Epidermal melanocyte (primary cell): ENCODE measurements around the gene AQP1.

Experiments
- DNase-seq: peaks from one replicate; pipeline ENCODE4 v3.0.0; 2011; ENCODE audit warnings: low spot score; ENCODE audit not compliant: insufficient read length

Gene AQP1

GRCh38 chr7:30911561-30911969 is at the start of gene AQP1:
TSS of gene AQP1 (plus strand) at chr7:30911853. CDS start at chr7:30911910, 57 bp downstream.
- DNase-seq: no peak

DNA sequence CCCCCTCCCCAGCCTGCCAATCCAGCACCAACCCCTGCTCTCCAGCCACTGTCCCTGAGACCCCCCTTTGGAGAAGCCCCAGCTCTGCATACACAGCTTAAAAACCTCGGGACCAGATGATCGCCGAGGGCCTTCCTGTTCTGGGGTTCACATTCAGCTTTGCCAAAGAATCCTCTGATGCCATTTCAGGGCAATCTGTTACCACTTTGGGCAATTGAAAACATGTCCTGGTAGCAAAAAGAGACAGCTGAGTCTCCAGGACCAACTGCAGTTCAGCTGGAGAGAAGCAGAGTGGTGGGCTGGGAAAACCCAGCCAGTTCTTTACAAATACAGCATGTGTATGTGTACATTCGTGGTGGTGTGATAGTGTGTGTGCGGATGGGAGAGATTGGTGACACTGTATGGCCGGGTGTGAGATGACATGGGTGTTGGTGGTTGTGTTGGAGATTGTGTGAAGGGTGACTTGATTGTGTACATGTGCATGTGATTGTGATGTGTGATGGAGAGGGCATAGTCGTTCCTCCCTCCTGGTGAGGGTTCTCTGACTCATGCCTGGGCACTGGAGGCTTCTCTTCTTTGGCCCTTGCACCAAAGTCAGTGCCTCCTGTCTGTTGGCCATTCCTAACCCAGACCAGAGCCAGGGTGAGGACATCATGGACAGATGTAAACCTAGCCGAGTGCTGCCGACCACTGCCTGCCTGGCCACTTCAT is 48.5 kb upstream of the AQP1 start:
- no peak for DNase-seq

- DNase-seq: no peak
These were observed 48.0 kb upstream of the AQP1 start for GRCh38 chr7:30863706-30864035.

DNA sequence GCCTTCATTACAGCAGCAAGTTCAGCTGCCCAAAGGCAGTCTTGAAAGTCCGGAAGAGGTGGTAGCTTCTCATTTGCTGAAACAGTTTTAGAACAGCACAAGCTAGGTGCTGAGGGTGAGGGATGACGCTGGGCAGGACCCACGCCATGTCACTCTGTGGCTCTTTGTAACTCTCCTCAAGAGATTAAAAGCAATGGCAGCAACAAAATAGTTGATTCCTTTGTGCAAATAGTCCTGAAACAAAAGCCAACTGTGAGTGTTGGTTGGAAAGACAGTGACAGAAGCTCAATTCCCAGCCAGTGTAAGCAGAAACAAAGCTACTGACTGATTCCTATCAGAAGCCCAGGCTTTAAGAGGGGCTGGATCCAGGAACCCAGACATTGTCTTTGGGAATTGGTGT is 47.6 kb upstream of the AQP1 start:
- DNase-seq: no peak

GRCh38 chr7:30865076-30865475 is 46.6 kb upstream of the AQP1 start:
- no peak for DNase-seq

GRCh38 chr7:30865821-30866220 is 45.8 kb upstream of the AQP1 start:
- DNase-seq: no peak

DNA sequence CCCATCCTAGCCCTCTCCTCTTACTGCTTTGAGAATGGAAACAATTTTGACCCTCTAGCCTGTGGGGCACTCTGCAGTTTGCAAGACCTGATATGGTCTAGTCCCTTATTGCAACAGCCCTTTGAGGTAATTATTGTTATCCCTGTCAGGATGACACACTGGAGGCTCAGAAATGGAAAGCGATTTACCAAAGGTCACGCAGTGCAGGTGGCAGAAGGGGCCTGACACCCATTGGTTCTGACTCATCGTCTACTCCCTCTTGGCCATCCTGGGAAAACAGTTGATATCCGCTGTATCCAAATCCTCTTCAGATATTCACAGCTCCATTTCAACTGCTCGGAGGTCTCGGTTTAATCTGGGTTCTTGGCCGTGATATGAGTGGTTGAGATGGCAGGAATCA is 44.7 kb upstream of the AQP1 start:
- no peak for DNase-seq

GRCh38 chr7:30867483-30867882 is 44.2 kb upstream of the AQP1 start:
- DNase-seq: no peak

DNA sequence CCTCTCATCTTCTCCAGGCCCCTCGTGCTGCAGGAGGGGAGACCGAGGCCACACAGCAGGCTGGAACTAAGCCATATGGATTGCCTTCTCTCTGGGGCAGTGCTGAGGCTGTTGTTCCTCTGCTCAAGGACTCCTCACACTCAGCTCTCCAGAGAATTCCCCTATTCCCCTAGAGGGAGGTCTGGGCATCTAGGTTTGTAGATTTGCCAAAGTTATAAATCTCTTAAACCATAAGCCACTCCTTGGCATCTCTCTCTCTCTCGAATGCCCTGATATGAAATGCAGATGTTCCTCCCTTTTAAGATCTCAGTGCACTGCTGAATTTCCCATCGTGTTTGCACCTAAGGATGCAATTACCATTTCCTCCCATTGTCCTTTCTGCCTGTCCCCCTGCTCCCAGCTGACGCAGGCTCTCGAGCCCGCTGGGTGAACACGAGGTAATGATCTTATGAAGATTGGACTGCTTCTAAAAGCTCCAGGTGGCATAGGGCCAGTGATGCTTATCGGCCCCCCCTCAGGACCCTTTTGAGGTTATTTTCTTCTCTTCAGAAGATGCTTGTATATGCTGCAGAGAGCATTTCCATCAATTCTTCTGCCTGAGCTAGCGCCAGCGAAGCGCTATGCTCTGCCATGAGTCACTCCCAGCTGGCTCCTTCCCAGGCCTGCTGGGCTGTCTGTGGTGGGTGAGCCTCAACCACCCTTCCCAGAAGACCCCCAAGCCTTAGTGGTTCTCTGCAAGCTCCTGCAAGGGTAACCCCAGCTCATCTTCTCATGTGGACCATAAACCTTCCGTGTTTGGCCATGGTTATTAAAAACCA is 41.6 kb upstream of the AQP1 start:
- DNase-seq: no peak

DNA sequence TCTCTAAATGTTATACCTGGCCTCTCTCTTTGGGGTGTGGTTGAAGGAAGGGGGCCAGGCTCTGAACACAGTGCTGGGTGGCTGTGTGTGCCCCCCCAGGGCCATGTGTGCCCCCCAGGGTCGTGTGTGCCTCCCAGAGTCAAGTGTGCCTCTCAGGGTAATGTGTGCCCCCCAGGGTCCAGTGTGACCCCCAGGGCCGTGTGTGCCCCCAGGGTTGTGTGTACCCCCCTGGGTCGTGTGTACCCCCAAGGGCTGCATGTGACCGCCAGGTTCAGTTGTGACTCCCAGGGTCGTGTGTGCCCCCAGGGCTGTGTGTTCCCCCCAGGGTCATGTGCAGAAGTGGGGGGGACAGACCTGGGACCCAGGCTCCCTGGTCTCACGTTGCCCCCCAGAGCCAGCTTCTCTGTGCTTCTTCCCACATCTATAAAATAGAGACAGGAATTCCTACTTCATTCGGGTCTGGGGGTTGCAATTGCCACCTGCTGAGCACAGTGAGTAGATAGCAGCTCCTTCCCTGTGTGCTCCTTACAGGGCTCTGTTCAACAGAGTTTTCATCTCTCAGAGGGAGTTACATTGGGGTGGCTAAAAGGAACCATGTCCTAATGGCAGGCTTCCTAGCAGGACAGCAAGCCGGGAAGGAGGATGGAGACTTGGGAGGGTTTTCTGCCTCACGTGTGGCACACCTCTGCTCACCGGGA is 40.7 kb upstream of the AQP1 start:
- DNase-seq: no peak

DNA sequence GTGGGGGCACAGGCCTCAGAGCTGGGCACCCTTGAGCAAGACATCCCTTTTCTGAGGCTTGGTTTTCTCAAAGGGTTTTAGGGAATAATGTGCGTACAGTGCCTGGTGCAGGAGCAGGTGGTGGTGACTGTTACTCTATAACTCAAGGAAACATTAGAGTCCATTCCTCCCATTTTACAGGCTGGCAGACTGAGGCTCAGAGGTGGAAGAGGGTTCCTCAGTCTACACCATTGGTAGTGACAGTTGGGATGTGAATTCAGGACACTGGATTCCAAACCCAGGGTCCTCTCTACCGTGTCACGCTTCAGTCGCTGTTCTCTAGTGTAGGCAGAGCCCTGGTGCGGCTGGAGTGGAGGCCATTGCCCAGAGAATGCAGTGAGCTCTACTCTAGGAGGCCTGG is 40.0 kb upstream of the AQP1 start:
- DNase-seq: no peak

DNA sequence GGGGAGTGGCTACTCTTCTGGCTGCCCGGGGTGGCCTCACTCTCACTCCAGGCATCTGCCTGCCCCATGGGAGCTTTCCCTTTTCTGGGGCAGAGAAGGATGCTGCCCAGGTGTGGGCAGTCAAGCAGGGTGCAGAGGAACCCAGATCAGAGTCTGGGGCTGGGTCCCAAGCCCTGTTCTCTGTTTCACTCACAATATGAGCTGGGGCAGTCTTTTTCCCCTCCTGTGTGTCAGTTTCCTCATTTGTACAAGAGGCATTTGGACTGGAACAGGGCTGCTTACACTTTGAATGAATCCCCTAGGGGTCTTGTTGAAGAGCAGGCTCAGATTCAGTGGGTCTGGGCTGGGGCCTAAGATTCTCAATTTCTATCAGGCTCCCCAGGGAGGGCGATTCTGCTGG is 38.4 kb upstream of the AQP1 start:
- DNase-seq: no peak

GRCh38 chr7:30873656-30874055 is 38.0 kb upstream of the AQP1 start:
- no peak for DNase-seq

GRCh38 chr7:30874656-30875302 is 36.9 kb upstream of the AQP1 start:
- DNase-seq: no peak

GRCh38 chr7:30877015-30877769 is 34.5 kb upstream of the AQP1 start:
- DNase-seq: no peak

DNA sequence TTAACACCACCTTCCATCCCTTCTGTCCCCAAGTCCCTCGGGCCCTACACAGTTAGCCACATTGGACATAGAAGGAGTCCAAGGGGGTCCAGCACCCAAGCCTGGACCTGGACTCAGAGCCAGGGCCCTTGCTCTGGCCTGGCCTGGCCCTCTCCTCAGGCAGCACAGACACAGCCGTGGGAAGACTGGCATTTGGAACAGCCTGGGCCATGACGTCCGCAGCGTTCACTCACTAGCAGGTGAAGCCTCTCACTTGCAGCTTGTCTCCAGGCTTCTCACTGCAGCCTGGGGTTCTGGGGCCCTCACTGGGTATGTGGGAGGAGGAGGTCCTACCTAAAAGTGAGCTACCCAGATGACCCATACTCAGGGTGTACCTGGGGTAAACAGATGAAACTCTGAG is 33.7 kb upstream of the AQP1 start:
- DNase-seq: no peak

DNA sequence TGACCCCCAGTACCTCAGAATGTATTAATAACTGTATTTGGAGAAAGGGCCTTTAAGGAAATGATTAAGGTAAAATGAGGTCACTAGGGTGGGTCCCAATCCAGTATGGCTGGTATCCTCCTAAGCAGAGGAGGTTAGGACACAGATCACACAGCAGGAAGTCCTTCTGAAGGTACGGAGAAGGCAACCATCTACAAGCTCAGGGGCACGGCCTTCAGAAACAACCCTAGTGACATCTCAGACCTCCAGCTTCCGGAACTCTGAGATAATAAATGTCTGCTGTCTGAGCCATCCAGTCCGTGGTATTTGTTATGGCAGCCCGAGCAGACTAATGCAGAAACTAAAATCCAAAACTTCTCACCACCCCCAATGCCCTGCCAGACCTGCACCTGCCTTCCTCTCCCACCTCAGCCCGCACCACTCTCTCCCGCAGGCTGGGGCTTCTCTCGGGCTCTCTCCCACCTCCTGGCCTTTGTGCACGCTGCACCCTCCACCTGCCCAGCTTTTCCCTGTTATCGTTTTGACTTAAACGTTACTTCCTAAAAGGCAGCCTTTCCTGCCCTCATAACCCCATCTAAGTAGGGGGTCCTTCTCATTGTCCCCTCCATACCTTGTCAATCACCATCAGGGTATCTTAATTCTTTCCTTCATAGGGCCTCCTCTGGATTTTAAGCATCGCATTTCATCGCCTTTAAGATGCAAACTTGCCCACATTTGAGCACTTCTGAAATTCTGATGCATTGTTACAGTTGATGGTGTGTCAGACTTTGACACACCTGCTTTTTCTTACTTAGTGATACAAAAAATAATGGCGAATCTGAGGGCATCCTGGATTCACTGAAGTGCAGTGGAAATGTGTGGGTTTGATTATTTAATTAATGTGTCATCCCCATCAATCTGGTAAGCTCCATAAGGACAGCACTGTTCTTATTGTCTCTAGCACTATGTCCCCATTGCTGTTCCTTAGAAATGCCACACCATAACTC is 32.2 kb upstream of the AQP1 start:
- DNase-seq: no peak

- no peak for DNase-seq
These were observed 31.4 kb upstream of the AQP1 start for GRCh38 chr7:30880125-30880720.

DNA sequence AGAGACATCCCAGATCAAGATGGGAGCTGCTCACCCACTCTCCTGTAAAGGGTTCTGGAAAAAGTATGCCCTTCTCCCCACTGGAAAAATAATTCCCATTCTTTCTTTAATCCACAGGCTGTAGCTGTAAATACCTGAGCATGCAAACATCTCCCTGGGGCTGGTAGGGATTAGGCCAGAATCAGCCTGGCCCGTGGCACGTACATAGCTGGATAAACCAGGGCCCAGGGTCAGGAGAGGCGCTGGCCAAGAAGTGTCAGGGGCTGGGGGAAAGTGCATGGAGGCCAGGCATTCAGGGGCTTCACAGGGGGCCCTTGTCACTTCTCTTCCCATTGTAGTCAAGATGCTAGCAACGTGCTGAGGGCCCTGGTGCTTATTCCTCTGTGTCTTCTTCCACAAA is 30.7 kb upstream of the AQP1 start:
- DNase-seq: no peak

- DNase-seq: no peak
These were observed 30.2 kb upstream of the AQP1 start for GRCh38 chr7:30881448-30881847.
